MM.1S (cell line): ENCODE results near the gene NUCKS1.

Experiments
- DNase-seq: peaks from one replicate; pipeline ENCODE4 v3.0.0-alpha.2; 2015
- H2AFZ ChIP-seq: fragments of 300-600 bp; sonication (generic); 2 replicates; pipeline ENCODE4 v1.6.0; 2016; ENCODE audit warnings: antibody characterized with exemption, low read length
- H3F3A ChIP-seq: fragments of 300-600 bp; sonication (generic); 2 replicates; pipeline ENCODE4 v1.6.1; 2016; ENCODE audit warnings: mild to moderate bottlenecking, antibody characterized with exemption, low read length, moderate library complexity, mixed read lengths; ENCODE audit not compliant: insufficient read depth
- H3K27ac ChIP-seq: fragments of 300-600 bp; sonication (generic); 2 replicates; pipeline ENCODE4 v1.5.1; 2016; ENCODE audit warnings: mild to moderate bottlenecking, low read length
- H3K27me3 ChIP-seq: fragments of 300-600 bp; sonication (generic); replicated peaks from 2 replicates; pipeline ENCODE4 v1.6.0; 2016; ENCODE audit warnings: low read length; ENCODE audit not compliant: insufficient read depth
- H3K36me3 ChIP-seq: fragments of 300-600 bp; sonication (generic); replicated peaks from 2 replicates; pipeline ENCODE4 v1.6.1; 2016; ENCODE audit warnings: mild to moderate bottlenecking, low read length, mixed read lengths; ENCODE audit not compliant: insufficient read depth
- H3K4me1 ChIP-seq: fragments of 300-600 bp; sonication (generic); 2 replicates; pipeline ENCODE4 v1.6.1; 2016; ENCODE audit warnings: low read length, mixed read lengths
- H3K4me2 ChIP-seq: fragments of 300-600 bp; sonication (generic); 2 replicates; pipeline ENCODE4 v1.6.0; 2016; ENCODE audit warnings: low read depth, low read length
- H3K4me3 ChIP-seq: fragments of 300-600 bp; sonication (generic); 2 replicates; pipeline ENCODE4 v1.5.1; 2016; ENCODE audit warnings: low read length, mixed read lengths
- H3K79me2 ChIP-seq: fragments of 300-600 bp; sonication (generic); 2 replicates; pipeline ENCODE4 v1.6.1; 2016; ENCODE audit warnings: mixed run types, low read length, mixed read lengths
- H3K9ac ChIP-seq: fragments of 300-600 bp; sonication (generic); 2 replicates; pipeline ENCODE4 v1.6.1; 2016; ENCODE audit warnings: low read length, mixed read lengths
- H3K9me2 ChIP-seq: fragments of 300-600 bp; sonication (generic); replicated peaks from 2 replicates; pipeline ENCODE4 v1.6.1; 2016; ENCODE audit warnings: mild to moderate bottlenecking, low read length, mixed read lengths; ENCODE audit not compliant: insufficient read depth
- H3K9me3 ChIP-seq: fragments of 300-600 bp; sonication (generic); replicated peaks from 2 replicates; pipeline ENCODE4 v1.6.1; 2016; ENCODE audit warnings: mild to moderate bottlenecking, low read length, mixed read lengths; ENCODE audit not compliant: insufficient read depth
- H4K20me1 ChIP-seq: fragments of 300-600 bp; sonication (generic); 2 replicates; pipeline ENCODE4 v1.6.1; 2016; ENCODE audit warnings: mild to moderate bottlenecking, low read length, moderate library complexity, mixed read lengths; ENCODE audit not compliant: insufficient read depth
- EZH2 ChIP-seq: fragments of 300-600 bp; sonication (generic); optimal IDR thresholded peaks from 2 replicates; pipeline ENCODE3; 2017; ENCODE audit warnings: low read depth, mild to moderate bottlenecking, antibody characterized with exemption, low read length, mixed read lengths
- EZH2phosphoT487 ChIP-seq: fragments of 300-600 bp; sonication (generic); IDR thresholded peaks from 2 replicates; pipeline ENCODE4 v1.6.1; 2018; ENCODE audit warnings: antibody characterized with exemption, low read length
- TF ChIP-seq, protein P1 (sequence below): fragments of 300-600 bp; sonication (generic); IDR thresholded peaks from 2 replicates; pipeline ENCODE4 v1.5.1; 2016; ENCODE audit warnings: antibody characterized with exemption, low read length, mixed read lengths

NUCKS1 gene

DNA sequence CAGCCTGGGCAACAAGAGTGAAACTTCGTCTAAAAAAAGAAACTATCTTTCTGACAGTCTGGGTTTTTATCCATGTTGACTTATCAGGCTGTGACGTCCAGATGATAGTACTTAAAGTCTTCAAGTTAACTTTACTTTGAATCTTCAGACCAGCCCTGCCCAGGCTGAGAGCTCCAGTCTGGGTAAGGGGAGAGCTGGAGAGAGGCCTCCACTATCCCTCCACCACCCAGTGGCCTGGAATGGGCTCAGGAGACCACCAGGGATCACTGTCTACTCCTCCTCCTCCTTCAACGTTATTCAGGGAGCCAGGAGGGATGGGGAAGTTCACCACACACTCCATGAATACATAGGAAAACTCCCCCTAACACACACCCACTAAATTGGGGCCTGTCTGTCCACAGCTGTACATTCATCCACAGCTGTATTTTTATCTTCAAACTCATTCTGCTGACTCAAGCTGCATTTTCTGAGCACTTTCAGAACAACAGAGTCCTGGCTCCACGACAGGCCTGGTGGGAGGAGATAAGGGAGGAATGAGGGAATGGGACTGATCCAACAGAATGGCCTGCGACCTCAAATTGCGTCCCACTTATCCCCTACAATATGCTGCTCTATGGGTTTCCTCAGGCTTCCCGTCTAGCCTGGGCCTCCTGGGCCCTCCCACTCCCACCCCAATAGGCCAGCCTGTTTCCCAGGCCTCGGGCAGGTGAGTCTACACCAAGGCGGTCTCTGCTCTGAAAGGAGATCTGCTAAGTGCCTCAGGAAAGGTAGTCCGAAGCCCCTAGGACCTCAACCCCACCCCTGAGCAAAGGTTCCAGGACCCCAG, 71.5 kb downstream of the NUCKS1 start:
- H3K4me1 ChIP-seq = no peaks in the 10 kb centered on the region
- H3K27ac ChIP-seq = no peak overlapping the region
- H3K27me3 ChIP-seq = peaks cover 32% of the 10 kb centered on the region
- H3K9ac ChIP-seq = no peak overlapping the region
- TF ChIP-seq, protein P1, sequence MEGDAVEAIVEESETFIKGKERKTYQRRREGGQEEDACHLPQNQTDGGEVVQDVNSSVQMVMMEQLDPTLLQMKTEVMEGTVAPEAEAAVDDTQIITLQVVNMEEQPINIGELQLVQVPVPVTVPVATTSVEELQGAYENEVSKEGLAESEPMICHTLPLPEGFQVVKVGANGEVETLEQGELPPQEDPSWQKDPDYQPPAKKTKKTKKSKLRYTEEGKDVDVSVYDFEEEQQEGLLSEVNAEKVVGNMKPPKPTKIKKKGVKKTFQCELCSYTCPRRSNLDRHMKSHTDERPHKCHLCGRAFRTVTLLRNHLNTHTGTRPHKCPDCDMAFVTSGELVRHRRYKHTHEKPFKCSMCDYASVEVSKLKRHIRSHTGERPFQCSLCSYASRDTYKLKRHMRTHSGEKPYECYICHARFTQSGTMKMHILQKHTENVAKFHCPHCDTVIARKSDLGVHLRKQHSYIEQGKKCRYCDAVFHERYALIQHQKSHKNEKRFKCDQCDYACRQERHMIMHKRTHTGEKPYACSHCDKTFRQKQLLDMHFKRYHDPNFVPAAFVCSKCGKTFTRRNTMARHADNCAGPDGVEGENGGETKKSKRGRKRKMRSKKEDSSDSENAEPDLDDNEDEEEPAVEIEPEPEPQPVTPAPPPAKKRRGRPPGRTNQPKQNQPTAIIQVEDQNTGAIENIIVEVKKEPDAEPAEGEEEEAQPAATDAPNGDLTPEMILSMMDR = no peak
- TF ChIP-seq EZH2 (no peak), EZH2phosphoT487 (no peak)
- H3K4me2 ChIP-seq = no peak overlapping the region
- H2AFZ ChIP-seq = no peak overlapping the region
- no peaks in the 10 kb centered on the region for H3F3A ChIP-seq
- H3K9me3 ChIP-seq = no peaks in the 10 kb centered on the region
- no peak for DNase-seq
- no peaks in the 10 kb centered on the region for H3K79me2 ChIP-seq
- H4K20me1 ChIP-seq = no peaks in the 10 kb centered on the region
- no peak overlapping the region for H3K4me3 ChIP-seq
- no peaks in the 10 kb centered on the region for H3K9me2 ChIP-seq
- no peaks in the 10 kb centered on the region for H3K36me3 ChIP-seq

DNA sequence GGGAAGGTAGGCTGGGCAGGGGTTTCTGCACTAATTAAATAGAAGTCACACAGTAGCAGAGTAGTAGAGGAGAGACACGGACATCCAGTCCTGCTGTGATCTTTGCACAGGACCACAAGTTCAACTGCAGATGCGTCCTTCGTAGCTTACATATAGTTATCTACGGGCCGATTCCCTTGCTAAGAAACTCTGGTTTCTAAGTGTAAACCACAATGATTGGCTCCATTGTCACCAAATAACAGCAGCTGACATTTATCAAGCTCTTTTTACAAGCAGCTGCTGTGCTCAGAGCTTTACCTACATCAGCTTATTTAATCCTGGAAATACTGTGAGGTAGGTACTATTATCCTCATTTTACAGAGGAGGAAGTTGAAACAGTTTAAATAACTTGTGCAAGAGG, 72.8 kb downstream of the NUCKS1 start:
- Histone ChIP-seq H3K4me3 (no peak overlapping the region), H3K9me3 (no peaks in the 10 kb centered on the region), H3K4me2 (no peak overlapping the region), H4K20me1 (no peaks in the 10 kb centered on the region), H3K9ac (no peak overlapping the region), H3K79me2 (no peaks in the 10 kb centered on the region), H3K4me1 (peaks cover 8% of the 10 kb centered on the region), H3K27ac (no peak overlapping the region), H3F3A (peaks cover 9% of the 10 kb centered on the region), H2AFZ (no peak overlapping the region), H3K36me3 (no peaks in the 10 kb centered on the region), H3K9me2 (no peaks in the 10 kb centered on the region), H3K27me3 (peaks cover 39% of the 10 kb centered on the region)
- no peak for DNase-seq
- TF ChIP-seq EZH2 = no peak
- TF ChIP-seq, protein P1 = no peak
- no peak for TF ChIP-seq EZH2phosphoT487

GRCh38 chr1:205676597-205676996, 73.4 kb downstream of the NUCKS1 start:
- TF ChIP-seq EZH2phosphoT487 = no peak
- Histone ChIP-seq H3K79me2 (no peaks in the 10 kb centered on the region), H3K4me2 (no peak overlapping the region)

GRCh38 chr1:205676002-205676401, 74.0 kb downstream of the NUCKS1 start:
- 0 out of 2 replicates have a peak, but pooled peaks cover 2% of the 10 kb centered on the region for H4K20me1 ChIP-seq
- no peaks in the 10 kb centered on the region for H3K9me2 ChIP-seq
- H3K4me3 ChIP-seq = no peak overlapping the region
- H3K27me3 ChIP-seq = peaks cover 30% of the 10 kb centered on the region
- H3K9me3 ChIP-seq = no peaks in the 10 kb centered on the region
- H3K4me2 ChIP-seq = no peak overlapping the region
- peaks cover 21% of the 10 kb centered on the region for H3F3A ChIP-seq
- H3K36me3 ChIP-seq = no peaks in the 10 kb centered on the region
- no peak overlapping the region for H3K9ac ChIP-seq
- TF ChIP-seq, protein P1 = no peak
- TF ChIP-seq EZH2 = no peak
- no peak for TF ChIP-seq EZH2phosphoT487
- no peak overlapping the region for H2AFZ ChIP-seq
- no peak for DNase-seq
- no peak overlapping the region for H3K27ac ChIP-seq
- H3K4me1 ChIP-seq = peaks cover 19% of the 10 kb centered on the region
- H3K79me2 ChIP-seq = no peaks in the 10 kb centered on the region

More at GRCh38 chr1:205676597-205676996, 73.4 kb downstream of the NUCKS1 start:
- H3F3A ChIP-seq = peaks cover 15% of the 10 kb centered on the region
- no peaks in the 10 kb centered on the region for H4K20me1 ChIP-seq
- peaks cover 35% of the 10 kb centered on the region for H3K27me3 ChIP-seq
- no peaks in the 10 kb centered on the region for H3K9me3 ChIP-seq
- no peak overlapping the region for H2AFZ ChIP-seq
- H3K36me3 ChIP-seq = no peaks in the 10 kb centered on the region
- H3K27ac ChIP-seq = no peak overlapping the region
- no peak overlapping the region for H3K4me3 ChIP-seq
- no peak for DNase-seq
- H3K4me1 ChIP-seq = peaks cover 13% of the 10 kb centered on the region
- no peaks in the 10 kb centered on the region for H3K9me2 ChIP-seq
- no peak overlapping the region for H3K9ac ChIP-seq
